Body of pancreas (tissue), 4 donors: ENCODE data around the gene WDR77. TPM values are rescaled to one million over a fixed set of nuclear protein-coding genes. Genes with fewer than 3 reads are reported as not detected.

Experiments
- ATAC-seq: fragments of 150-250 bp; one replicate; pipeline ENCODE4 v1.9.1; 2016
- DNase-seq, 4 donors: peaks; one replicate each; pipeline ENCODE4 v3.0.0-alpha.2; 2019
- H3K27ac ChIP-seq, 4 donors: fragments of 200-600 bp; sonication (generic); 1 replicate in 3 of 4; 2 replicates in 1 of 4; pipeline versions ENCODE4 v1.5.1 to v1.6.1; 2016 to 2019; ENCODE audit warnings: mild to moderate bottlenecking in 1 of 4, mixed read lengths in 1 of 4, moderate library complexity in 1 of 4
- H3K27me3 ChIP-seq, 2 donors: fragments of 200-600 bp; sonication (generic); one replicate each; pipeline ENCODE4 v1.6.0; 2016; ENCODE audit warnings: mild to moderate bottlenecking in 1 of 2
- H3K36me3 ChIP-seq, 2 donors: fragments of 200-600 bp; sonication (generic); replicated peaks in 1 of 2; 2 replicates each; pipeline ENCODE4 v1.5.1; 2016; ENCODE audit warnings: low read depth in 2 of 2; ENCODE audit not compliant: insufficient read depth in 1 of 2
- H3K4me1 ChIP-seq: fragments of 200-600 bp; sonication (generic); one replicate; pipeline ENCODE4 v1.6.0; 2016
- H3K4me3 ChIP-seq, 2 donors: fragments of 200-600 bp; sonication (generic); 1 replicate in 1 of 2; 2 replicates in 1 of 2; pipeline ENCODE4 v1.5.1; 2016 to 2019
- H3K9me3 ChIP-seq, 3 donors: fragments of 200-600 bp; sonication (generic); 1 replicate in 2 of 3; 2 replicates in 1 of 3; pipeline ENCODE4 v1.5.1; 2016
- CTCF ChIP-seq, 7 experiments: fragments of 450-650 bp in 4 of 7; fragments of 200-600 bp in 3 of 7; sonication (generic) in 3 of 7; IDR thresholded peaks; one replicate each; pipeline ENCODE4 v1.5.1; 2016 to 2019; ENCODE audit warnings: antibody characterized with exemption in 7 of 7
- POLR2A ChIP-seq, 3 donors: fragments of 450-650 bp; IDR thresholded peaks; one replicate each; pipeline ENCODE4 v1.6.1; 2016; ENCODE audit warnings: antibody characterized with exemption in 3 of 3, mild to moderate bottlenecking in 2 of 3
- WGBS, 2 donors: methylation state at CpG; one replicate each; pipeline ENCODE4 v1.1.5; 2017; 5-methylcytosine and 5-hydroxymethylcytosine counted together
- intact Hi-C: fragments of 100-400 bp; cut with DNase I; formaldehyde crosslinking; loops from one replicate; pipeline ENCODE4 v1.15.1; 2023
- total RNA-seq, 2 donors: library from RNA; depleted of rRNA; stranded (reverse); fragments of >200 nt; gene quantifications; one replicate each; pipeline ENCODE4 v1.1.0, GENCODE V29; 2016

The WDR77 gene
- total RNA-seq, 2 donors from 2014 or later, result 14.8 to 18.2 TPM

GRCh38 chr1:111480674-111481073 is 31.6 kb upstream of the WDR77 start:
- ATAC-seq (no peak), DNase-seq (no peak)
- H3K36me3 ChIP-seq, result no peaks in the 10 kb centered on the region
- H3K4me3 ChIP-seq, result no peak overlapping the region
- H3K4me1 ChIP-seq, result no peaks in the 10 kb centered on the region
- WGBS, 2 donors, result 61 to 69% methylated on average over 1 of the region's 1 CpG
- TF ChIP-seq POLR2A (IDR thresholded peaks at IDR 0.05) (no peak), CTCF (IDR thresholded peaks at IDR 0.05) (no peak)
- no peak overlapping the region for H3K27ac ChIP-seq
- no peaks in the 10 kb centered on the region for H3K27me3 ChIP-seq
- intact Hi-C loops, result no loop called here
- no peaks in the 10 kb centered on the region for H3K9me3 ChIP-seq

GRCh38 chr1:111476761-111477309 is 27.8 kb upstream of the WDR77 start:
- Histone ChIP-seq H3K4me3 (no peak overlapping the region), H3K27ac (peak overlapping the region in 1 of 4 donors; percentile 21), H3K36me3 (no peaks in the 10 kb centered on the region), H3K27me3 (no peaks in the 10 kb centered on the region), H3K4me1 (no peaks in the 10 kb centered on the region), H3K9me3 (no peaks in the 10 kb centered on the region)
- ATAC-seq (no peak), DNase-seq (no peak)
- no peak for TF ChIP-seq CTCF (IDR thresholded peaks at IDR 0.05)
- TF ChIP-seq POLR2A (IDR thresholded peaks at IDR 0.05), result peak in 1 of 3 donors; percentile 21
- intact Hi-C loops, result no loop called here
- 48 to 53% methylated on average over 2 of the region's 2 CpGs for WGBS, 2 donors

DNA sequence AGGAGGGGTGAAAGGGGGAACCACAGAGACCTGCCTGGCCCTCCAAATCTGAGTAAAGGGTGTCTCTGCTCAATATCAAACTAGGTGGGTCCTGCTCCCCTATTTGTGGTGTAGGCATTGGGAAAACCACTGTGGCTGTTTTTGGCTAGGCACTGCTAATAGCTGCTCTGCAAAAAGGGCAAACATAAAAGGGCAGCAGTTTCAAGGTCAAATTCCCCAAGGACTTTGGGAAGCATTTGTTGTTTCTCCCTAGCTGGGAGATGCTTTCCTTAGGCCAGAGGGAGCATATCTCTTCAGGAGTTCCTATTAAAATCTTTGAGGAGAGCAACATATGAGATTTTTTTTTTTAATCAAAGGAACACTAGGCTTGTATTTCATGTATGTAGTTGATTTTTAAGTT is 27.2 kb upstream of the WDR77 start:
- H3K36me3 ChIP-seq, result no peaks in the 10 kb centered on the region
- H3K9me3 ChIP-seq, result no peaks in the 10 kb centered on the region
- DNase-seq (no peak), ATAC-seq (no peak)
- TF ChIP-seq CTCF (IDR thresholded peaks at IDR 0.05), result no peak
- no peak for TF ChIP-seq POLR2A (IDR thresholded peaks at IDR 0.05)
- no peak overlapping the region for H3K4me3 ChIP-seq
- H3K4me1 ChIP-seq, result no peaks in the 10 kb centered on the region
- H3K27me3 ChIP-seq, result no peaks in the 10 kb centered on the region
- intact Hi-C loops, result no loop called here
- H3K27ac ChIP-seq, result peak overlapping the region in 1 of 4 donors; percentile 21

DNA sequence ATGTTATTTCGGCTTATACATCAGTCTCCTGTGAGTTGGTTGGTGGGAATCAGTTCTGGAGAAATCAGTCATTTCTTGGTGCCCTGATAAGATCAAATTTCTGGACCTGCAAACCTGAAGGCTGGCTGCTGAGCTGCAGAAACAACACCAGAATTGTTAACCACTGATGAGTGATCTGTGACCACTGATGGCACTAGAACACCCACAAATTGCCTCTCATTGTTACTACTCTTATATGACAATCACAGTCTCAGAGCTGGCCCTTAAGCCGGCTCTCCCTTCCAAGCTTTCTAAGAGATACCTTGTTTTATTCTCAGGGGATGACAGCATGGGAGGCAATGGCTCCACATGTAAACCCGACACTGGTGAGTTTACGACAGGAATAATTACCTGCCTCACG is 26.6 kb upstream of the WDR77 start:
- Histone ChIP-seq H3K4me1 (no peaks in the 10 kb centered on the region), H3K4me3 (no peak overlapping the region), H3K27me3 (no peaks in the 10 kb centered on the region), H3K27ac (no peak overlapping the region), H3K9me3 (no peaks in the 10 kb centered on the region), H3K36me3 (no peaks in the 10 kb centered on the region)
- intact Hi-C loops, result no loop called here
- ATAC-seq (no peak), DNase-seq (no peak)
- TF ChIP-seq POLR2A (IDR thresholded peaks at IDR 0.05) (no peak), CTCF (IDR thresholded peaks at IDR 0.05) (no peak)
- WGBS, 2 donors, result 89 to 91% methylated on average over 5 of the region's 5 CpGs

DNA sequence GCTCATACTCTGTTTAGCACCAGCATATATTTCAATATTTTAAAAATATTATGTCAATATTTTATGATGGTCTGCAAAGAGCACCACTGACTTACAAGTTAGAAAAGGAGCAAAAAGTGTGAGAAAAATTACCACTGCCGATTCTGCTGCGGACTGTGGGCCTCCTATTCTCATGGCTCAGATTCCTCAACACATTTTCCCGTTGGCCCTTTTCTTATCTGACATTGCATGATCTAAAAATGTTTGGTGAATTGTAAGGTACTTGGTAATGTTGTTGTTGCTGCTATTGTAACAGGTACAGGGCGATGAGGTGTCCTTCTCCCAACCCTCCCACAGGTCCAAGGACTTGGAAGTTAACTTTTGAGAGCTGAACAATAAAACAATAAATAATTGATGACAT is 25.5 kb upstream of the WDR77 start:
- Histone ChIP-seq H3K4me1 (no peaks in the 10 kb centered on the region), H3K9me3 (no peaks in the 10 kb centered on the region), H3K36me3 (no peaks in the 10 kb centered on the region), H3K27me3 (no peaks in the 10 kb centered on the region), H3K27ac (peak overlapping the region in 1 of 4 donors; percentile 57), H3K4me3 (no peak overlapping the region)
- intact Hi-C loops, result no loop called here
- DNase-seq, result no peak
- TF ChIP-seq CTCF (IDR thresholded peaks at IDR 0.05) (no peak), POLR2A (IDR thresholded peaks at IDR 0.05) (no peak)
- 69 to 79% methylated on average over 4 of the region's 4 CpGs for WGBS, 2 donors
- no peak for ATAC-seq
